ENCODE measurements around the gene CYB561D2. TPM values are rescaled to one million over a fixed set of nuclear protein-coding genes. Genes with fewer than 3 reads are reported as not detected.

The CYB561D2 gene
- total RNA-seq, 1 donor from 2014 or later = 10.6 TPM

- no peak for DNase-seq
Observed at GRCh38 chr3:50323614-50324199, 27.0 kb upstream of the CYB561D2 start.

- peak; percentile 70 for DNase-seq
Observed at GRCh38 chr3:50324351-50325112, 26.1 kb upstream of the CYB561D2 start.

GRCh38 chr3:50325113-50325480, 25.6 kb upstream of the CYB561D2 start:
- no peak for DNase-seq

GRCh38 chr3:50325497-50326181, 25.0 kb upstream of the CYB561D2 start:
- no peak for DNase-seq

GRCh38 chr3:50326182-50326541, 24.5 kb upstream of the CYB561D2 start:
- no peak for DNase-seq

- DNase-seq = no peak
Observed at GRCh38 chr3:50327129-50327528, 23.5 kb upstream of the CYB561D2 start.

DNA sequence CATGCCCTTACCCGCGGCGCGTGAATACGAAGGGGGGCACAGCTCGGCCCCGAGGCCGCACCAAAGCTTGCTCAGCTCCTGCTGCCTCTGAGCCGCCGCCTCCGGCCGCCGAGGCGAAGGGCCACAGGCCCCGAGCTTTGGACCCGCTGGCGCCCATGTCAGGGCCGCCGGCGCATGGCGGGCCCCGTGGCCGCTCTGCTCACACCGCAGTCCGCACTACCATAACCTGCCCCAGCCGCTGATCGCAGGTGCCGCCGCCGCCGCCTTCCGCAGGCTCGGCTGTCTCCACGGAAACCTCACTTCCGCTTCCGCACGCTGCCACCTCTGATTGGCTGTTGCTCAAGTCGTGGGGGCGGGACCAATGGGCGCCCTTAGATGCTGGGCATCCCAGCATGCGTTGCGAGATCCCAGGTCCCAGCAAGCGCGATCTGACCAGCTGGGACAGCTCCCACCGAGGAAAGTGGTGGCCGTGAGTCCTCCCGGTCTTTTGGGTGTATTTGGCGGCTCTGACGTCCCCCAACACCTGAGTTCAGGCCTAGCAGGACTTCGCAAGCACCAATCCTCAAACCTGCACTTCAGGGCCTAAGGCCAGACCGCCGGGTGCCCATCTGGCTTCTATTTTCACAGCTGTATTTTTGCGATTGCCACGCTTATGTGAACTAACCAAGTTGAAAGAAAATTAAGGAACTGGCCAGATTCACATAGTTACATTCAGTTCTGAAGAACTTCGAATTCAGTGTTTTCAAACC, 22.5 kb upstream of the CYB561D2 start, which contains the start of gene TUSC2:
Gene TUSC2, minus strand, starts transcription at position 281 of the 749 bp plus-strand sequence. Its CDS starts 124 bp downstream, at position 157.
- DNase-seq = peak; percentile 99

DNA sequence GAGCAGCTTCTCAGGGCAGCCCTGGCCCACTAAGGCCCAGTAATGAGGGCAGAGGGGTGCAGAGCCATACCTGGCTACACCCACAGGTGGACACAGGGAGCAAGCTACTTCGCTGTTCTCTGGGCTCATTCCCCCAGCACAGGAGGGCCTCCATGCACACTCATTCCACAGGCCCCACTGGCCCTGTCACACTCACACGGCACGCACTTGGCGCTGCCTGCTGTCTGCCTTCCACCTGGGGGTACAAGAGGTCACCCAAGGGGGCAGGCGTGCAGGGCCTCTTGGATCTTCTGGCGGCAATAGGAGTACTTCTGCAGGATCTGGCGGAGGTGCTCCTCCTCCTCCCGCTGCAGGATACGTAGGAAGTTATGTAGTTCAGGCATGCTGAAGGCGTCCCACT, 20.3 kb upstream of the CYB561D2 start:
- no peak for DNase-seq

GRCh38 chr3:50331364-50331907, 19.2 kb upstream of the CYB561D2 start:
- DNase-seq = no peak

- no peak for DNase-seq
Observed at GRCh38 chr3:50333744-50334328, 16.8 kb upstream of the CYB561D2 start.

- no peak for DNase-seq
Observed at GRCh38 chr3:50334339-50335075, 16.2 kb upstream of the CYB561D2 start.

GRCh38 chr3:50336452-50337174, 14.0 kb upstream of the CYB561D2 start:
- peak; percentile 45 for DNase-seq

DNA sequence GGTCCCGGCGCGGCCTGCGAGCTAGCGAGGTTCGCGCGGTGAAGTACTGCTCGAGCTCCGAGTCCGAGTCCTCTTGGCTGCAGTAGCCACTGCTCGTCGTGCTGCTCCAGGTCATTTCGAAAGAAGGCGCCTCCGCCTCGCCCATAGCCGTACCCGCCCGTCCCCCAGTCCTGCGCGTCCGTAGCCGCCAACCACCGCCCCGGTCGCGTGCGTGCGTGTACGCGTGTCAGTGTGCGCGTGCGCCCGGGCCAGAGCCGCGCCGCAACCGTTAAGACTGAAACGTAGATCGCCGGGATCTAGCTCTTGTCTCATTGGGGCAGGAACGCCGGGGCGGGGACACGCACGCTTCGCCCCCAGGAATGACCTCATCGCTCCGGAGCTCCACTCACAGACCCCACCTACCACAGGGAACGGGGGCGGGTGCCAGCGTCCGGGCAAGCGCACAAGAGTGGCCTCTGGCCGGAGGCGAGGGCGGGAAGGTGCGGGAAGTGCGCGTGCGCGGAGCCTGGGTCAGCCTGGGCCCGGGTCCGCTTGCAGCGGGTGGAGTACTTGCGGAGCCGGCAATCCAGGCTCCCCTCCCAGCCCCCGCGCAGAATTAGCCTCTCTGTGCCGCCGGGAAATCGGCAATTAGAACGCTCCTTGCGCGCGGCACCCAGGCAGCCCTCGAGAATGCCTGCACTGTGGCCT, 13.3 kb upstream of the CYB561D2 start:
- peak; percentile 99 for DNase-seq

- no peak for DNase-seq
Observed at GRCh38 chr3:50338965-50339364, 11.7 kb upstream of the CYB561D2 start.

DNA sequence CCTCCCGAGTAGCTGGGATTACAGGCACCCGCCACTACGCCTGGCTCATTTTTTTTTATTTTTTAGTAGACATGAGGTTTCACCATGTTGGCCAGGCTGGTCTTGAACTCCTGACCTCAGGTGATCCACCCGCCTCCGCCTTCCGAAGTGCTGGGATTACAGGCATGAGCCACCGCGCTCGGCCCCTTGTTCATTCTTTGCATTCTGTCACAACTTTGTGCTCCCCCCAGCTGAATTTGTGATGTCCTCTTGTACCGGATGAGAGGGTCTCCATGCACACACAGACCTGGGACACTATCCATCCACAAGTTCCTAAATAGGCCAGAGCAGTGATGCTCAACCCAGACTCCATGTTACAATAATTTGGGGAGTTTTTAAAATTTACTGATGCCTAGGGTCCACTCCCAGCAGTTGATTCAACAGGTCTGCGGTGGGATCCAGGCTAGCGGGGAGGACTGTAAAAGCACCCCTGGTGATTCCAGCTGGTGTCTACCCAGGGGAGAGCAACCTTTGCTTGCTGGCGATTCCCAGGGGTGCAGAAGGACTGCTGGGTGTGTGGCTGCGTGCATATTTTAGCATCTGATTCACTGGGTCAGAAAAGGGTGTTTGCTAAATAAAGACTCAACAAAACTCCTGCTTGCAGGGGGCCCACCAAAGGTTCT, 11.0 kb upstream of the CYB561D2 start:
- DNase-seq = no peak

DNA sequence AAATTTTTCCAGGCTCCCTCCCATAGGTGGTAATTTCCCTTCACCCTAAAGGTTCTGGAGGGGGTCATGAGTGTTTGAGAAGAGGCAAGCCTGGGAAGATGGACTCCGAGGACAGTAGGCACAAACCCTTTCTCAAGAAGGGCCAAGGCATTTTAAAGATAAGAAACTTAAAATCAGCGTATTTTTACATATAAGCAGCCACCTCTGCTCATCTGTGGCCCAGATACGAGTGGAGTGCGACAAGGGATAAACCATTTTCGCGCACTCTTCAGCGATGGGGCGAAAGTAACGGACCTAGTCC, 10.6 kb upstream of the CYB561D2 start:
- no peak for DNase-seq

GRCh38 chr3:50340448-50341329, 10.0 kb upstream of the CYB561D2 start, which contains the start of gene RASSF1:
Gene RASSF1 (minus strand): TSS chr3:50340836. CDS start chr3:50340805, 31 bp downstream.
- peak; percentile 80 for DNase-seq

DNA sequence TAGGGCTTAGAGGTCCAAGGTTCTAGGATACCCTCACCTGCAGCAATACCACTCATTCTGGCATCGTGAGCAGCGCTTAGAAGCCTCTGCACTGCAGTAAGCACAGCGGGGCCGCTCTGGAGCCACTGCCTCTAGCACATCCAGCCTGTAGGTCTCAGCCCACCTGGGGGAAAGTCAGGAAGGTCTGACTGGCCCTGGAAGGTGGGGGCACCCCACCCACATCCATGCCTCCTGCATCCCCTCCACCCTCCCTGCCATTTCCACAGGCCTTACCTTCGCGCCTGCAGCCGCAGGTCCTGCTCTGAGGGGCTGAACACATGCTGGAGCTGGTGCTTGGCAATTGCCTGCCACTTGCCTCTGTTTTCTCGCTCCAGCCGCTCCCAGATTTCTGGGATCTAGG, 9.1 kb upstream of the CYB561D2 start:
- DNase-seq = no peak

Data from tongue (tissue), 2 donors.